HG02571 (cell line): ENCODE data around the gene RIT1.
A peak's percentile ranks its signal among the peaks of the same experiment; 100 is the strongest.

Experiments used
- ATAC-seq: cut with Tn5 transposase; IDR thresholded peaks from one replicate; pipeline ENCODE4 v1.9.1; 2021; ENCODE audit warnings: mild to moderate bottlenecking, moderate library complexity; ENCODE audit not compliant: unreplicated experiment

Gene RIT1, protein sequence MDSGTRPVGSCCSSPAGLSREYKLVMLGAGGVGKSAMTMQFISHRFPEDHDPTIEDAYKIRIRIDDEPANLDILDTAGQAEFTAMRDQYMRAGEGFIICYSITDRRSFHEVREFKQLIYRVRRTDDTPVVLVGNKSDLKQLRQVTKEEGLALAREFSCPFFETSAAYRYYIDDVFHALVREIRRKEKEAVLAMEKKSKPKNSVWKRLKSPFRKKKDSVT

DNA sequence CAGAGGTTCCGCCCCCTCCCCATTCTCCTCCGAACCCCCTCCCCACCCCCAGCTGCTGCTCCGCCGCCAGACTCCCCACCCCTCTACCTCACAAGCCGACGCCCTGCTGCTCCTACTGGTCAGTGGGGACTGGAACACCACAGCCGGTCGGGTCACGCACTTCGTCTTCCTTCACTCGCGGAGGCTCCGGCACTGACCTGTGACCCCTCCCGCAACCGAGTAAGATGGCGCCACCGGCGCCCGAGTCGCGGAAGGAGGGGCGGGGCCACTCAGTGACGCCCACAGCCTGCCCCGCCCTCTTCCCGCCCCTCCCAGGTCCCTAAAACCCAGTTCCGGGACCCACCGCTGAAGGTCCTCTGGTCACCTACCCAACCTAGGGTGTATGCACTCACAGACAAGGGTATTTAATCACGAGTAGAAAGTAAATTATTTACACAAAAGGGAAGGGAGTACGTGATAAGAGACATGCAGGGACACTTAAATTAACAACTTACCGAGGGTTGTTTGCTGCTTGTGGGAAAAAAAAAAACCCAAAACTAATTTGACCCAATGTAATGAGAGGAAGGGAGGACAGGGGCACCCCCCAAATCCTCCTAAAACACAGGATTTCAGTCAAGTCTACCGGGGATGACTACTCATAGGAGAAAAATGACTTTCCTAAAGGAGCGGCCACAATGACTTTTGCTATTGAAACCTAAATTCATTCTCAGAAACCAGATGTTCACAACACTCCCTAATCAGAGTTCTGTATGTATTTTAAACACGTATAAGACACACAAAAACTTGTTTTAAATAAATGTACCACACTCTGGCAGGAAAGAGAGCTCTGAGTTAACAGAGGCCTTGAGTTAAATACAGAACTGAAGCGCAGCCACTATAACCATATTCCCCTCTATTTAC, at the start of gene RIT1:
TSS of gene RIT1 (minus strand) at position 194 of the 900 bp plus-strand sequence. CDS start 588 bp downstream, outside the sequence.
- ATAC-seq, result peak; percentile 69

DNA sequence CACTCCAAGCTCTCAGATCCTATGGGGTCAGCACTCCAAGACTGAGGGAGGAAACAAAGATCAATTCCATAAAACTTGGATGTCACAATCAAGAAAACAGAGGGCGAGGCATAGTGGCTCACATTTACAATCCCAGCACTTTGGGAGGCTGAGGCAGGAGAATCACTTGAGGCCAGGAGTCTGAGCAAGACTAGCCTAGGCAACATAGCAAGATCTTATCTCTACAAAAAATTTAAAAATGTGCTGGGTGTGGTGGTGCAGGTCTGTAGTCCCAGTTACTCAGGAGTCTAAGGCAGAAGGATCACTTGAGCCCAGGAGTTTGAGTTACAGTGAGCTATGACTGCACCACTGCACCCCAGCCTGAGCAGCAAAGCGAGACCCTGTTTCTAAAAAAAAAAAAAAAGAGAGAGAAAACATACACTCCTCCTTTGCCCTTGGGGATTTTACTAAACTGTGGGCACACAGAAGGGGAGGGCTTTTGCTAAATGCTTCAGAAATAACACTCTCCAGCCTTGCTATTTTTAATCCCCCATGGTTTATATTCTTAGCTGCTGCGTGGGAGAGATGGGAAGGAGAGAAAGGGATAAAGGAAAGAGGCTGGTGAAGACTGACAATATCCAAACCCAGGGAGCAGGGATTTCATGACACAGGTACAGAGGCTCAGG, 49.1 kb upstream of the RIT1 start:
- ATAC-seq, result no peak

DNA sequence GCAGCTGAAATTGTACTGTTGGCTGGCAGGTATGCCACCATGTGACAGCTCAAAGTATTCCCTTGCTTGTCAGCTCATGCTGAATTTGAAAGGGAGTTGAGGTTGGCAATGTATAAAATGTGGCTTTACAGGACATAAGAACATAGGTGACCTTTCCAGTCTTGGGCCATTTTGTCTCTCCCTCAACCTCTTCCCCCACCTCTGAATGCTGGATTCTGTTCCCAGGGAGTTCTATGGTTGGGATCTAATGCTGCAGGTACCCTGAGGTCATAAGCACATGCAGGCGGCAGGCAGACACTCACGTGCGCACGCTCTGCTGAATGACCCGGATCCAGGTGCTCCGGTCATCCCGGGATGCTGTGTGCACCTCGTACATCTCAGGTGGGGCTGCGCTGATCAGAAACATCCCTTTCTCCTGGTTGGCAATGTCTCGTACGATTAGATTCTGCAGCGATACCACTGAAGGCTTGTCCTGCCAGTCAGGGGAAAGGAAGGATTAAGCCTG, 46.3 kb upstream of the RIT1 start:
- no peak for ATAC-seq

DNA sequence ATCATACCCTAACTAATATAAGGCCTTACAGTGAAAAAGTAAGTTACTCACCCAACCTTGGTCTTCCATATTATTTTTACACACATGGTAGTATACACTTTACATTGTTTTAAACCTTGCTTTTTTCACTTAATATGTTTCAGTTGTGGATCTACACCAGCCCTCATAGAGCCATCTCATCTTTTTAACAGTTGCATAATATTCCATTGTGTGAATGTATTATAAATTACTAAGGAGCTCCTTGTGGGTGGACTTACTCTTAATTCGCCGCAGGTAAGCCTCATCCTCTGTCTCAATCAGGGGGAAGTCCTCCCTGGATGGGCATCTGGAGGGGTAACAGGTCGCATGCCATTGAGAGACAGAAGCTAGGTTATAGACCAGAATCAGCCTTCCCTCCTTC, 43.5 kb upstream of the RIT1 start:
- no peak for ATAC-seq

DNA sequence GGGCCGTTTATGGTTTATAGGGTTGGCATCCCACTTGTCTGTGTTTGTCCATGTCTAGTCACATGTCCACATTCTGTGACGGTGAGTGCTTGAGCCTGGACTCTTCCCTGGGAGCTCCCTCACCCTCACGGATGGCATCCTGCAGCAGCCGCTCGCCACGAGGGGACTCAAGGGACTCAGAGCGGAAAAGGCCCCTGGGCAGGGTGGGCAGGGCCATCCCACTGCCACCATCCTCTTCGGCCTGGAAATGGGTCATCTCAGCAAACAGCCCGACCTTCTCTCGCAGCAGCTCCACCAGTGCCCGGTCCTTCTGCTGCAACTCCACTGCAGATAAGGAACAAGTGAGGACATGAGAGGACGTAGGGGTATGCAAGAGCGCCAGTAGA, 41.3 kb upstream of the RIT1 start:
- no peak for ATAC-seq

DNA sequence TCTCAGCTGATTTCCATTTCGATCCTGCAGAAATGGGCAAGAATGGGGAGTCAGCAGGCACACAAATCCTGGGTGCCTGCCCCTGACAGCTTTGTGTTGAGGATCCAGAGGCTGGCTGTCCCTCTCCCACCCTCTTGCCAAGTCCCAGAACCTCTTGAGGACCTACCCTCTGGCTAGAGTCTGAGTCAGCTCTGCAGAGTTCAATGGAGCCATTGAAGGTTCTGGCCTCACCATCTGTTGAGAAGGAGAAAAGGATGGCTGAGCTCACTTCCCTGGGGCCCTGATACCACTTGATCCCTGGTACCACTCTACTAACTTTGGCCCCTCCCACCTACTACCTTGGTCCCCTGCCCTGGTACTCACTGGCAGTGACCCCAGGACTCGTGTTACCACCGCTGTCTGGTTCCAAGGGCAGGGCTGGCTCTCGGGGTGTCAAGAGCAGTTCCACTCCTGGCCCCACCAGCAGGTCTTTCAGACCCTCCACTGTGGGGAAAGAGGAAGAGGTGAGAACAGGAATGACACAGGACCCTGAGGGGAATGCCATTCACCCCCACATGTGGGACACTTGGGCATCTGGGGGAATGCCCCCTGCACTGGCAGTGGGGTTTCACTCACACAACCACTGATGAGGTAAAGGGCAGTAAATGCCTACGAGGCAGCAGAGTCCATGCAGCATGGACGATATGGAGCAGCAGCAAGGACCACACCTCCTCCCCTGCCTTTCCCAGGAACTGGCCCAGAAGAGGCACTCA, 40.8 kb upstream of the RIT1 start:
- ATAC-seq, result no peak

DNA sequence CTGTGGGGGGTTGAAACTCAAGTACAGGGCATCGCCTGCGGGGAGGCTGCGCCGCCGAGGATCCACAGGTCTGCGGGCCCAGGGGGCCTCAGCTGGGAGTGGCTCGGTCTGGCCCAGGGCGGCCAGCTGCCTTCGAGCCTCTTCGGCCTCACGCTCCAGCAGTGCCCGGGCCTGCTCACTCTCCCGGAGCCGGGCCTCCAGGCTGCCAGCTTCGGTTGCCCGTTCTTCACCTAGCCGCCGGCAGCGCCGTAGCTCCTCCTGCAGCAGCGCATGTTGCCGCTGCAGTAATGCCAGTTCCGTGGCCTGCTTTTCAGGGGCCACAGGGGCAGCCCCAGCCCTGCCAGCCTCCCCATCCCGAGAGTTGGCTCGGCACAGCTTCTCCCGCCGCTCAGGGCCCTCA, 39.7 kb upstream of the RIT1 start:
- ATAC-seq, result no peak

DNA sequence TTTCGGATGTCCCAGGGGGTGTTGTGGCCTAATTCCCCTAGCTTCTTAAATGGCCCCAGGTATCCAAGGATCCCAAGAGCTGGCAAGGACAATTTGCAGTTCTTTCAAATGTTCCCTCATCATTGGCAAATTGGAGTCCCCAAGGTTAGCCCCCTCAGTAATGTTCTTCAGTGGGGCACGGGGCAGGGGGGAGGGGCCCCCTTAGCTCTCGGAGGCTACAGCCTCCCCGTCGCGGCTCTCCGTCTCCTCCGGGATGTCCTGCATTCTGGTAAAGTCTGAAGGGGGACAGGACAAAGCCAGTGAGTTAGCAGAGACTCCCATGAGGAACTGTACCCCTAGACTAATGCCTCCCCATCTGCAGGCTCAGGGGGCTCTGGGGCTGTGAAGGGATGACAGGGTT, 36.6 kb upstream of the RIT1 start:
- no peak for ATAC-seq

DNA sequence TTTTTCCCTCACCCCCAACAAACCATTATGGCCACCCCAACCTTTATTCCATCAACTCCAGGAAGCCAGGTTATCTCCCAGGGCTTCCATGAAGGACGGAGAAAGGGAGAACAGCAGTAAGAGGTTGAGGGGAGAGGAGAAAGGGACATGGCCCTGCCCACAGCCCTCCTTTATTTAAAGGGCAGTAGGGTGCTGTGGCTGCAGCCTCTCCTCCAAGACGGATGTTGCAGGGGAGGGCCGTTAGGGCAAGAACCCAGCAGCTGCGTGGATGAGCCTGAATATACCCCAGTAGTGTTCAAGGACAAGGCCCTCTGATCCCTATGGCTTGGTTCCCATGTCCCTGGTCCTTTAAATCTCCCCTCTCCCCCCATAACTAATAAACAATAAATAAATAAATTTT, 36.1 kb upstream of the RIT1 start:
- no peak for ATAC-seq

DNA sequence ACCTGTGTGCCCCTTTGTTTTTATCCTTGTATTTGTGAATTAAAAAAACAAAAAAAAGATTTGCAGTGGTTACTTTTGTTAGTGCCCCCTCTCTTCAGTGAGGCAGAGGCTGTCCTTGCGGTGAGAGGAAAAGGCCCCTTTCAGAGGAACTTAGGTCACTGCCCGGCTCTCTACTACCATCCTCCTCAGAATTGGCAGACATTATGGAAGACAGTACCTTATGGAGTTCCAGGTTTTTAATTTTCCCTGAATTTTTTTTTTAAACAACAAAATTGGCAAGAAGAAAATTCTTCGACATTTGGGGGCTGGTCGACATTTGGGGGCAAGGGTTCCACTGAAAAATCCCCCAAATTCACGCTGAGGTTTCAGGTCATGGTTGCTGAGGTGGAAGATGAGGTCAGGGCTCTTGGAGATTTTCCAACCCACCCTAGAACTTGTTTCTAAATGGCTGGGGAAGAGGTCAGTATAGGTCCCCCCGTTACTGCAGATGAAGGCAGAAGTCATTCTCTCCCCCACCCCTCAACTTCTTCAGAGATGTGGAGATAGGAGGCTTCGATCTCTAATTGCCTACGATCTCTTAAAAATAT, 35.6 kb upstream of the RIT1 start:
- ATAC-seq, result no peak

DNA sequence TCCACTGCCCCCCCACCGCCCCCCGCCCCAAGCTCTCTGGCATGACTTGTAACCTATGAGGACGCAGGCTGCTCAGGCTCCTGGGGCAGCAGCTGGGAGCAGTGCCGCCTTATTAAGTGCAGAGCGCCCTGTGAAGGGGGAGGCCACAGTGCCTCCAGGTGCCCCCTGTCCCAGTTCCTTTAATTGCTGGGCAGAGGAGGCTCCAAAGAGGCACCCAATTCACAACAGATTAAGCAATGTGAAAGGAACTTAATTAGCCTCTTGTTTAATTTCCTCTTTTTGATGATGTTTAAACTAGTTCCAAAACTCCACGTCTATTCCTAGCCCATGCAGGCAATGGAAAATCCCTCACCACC, 33.3 kb upstream of the RIT1 start:
- no peak for ATAC-seq

DNA sequence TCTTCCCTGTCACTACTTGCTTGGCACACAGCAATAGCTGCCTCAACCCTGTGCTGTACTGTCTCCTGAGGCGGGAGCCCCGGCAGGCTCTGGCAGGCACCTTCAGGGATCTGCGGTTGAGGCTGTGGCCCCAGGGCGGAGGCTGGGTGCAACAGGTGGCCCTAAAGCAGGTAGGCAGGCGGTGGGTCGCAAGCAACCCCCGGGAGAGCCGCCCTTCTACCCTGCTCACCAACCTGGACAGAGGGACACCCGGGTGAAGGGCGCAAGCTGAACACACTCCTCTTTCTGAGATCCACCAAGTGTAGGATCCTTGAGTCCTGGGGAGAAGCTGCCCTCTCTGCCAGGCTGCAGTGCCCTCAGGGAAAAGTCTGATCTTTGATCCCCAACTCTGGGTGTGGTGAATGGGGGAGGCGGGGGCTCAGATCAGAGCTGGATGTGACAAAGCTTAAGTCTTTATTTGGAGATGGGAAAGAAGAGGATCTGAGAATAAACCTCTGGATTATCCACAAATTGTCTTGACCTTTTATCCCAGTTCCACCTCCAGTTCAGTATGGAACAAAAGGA, 31.5 kb upstream of the RIT1 start:
- ATAC-seq, result no peak

DNA sequence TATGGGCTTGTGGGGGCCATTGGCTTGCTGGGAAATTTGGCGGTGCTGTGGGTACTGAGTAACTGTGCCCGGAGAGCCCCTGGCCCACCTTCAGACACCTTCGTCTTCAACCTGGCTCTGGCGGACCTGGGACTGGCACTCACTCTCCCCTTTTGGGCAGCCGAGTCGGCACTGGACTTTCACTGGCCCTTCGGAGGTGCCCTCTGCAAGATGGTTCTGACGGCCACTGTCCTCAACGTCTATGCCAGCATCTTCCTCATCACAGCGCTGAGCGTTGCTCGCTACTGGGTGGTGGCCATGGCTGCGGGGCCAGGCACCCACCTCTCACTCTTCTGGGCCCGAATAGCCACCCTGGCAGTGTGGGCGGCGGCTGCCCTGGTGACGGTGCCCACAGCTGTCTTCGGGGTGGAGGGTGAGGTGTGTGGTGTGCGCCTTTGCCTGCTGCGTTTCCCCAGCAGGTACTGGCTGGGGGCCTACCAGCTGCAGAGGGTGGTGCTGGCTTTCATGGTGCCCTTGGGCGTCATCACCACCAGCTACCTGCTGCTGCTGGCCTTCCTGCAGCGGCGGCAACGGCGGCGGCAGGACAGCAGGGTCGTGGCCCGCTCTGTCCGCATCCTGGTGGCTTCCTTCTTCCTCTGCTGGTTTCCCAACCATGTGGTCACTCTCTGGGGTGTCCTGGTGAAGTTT, 30.8 kb upstream of the RIT1 start:
- ATAC-seq, result no peak

DNA sequence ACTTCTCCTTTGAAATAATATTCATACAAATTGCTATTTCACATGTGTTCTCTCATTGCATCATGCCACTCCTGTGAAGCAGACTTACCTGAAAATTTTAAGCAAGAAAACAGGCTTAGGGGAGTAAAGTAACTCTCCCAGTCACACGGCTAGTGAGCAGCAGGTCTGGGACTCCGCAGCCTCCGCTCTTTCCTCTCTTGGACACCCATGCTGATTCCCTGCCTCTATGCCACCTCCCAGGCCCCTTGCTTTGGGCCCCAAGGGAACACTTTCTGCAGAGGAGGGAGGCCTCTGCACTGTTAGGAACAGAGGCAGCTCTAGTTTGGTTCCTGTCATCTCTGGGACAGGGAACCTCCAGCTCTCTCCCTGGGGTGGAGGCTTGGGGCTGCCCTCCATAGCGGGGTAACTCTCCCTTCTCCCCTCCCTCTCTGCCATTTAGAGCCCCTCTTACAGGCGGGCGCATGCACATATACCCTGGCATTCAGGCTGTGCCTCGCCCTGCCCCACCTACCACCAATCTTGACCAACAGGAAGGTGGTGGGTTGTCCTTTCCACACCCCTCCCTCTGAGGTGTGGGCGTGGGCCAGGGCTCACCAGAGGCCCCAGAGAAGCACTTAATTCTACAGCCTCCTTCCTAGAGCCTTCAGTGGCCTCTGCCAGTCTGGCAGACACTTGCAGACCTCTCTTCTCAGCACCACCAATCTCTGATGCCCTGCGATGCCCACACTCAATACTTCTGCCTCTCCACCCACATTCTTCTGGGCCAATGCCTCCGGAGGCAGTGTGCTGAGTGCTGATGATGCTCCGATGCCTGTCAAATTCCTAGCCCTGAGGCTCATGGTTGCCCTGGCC, 30.1 kb upstream of the RIT1 start, which contains the start of gene RXFP4:
TSS of gene RXFP4 (plus strand) at position 646 of the 852 bp plus-strand sequence. CDS start at position 718, 72 bp downstream.
- no peak for ATAC-seq

DNA sequence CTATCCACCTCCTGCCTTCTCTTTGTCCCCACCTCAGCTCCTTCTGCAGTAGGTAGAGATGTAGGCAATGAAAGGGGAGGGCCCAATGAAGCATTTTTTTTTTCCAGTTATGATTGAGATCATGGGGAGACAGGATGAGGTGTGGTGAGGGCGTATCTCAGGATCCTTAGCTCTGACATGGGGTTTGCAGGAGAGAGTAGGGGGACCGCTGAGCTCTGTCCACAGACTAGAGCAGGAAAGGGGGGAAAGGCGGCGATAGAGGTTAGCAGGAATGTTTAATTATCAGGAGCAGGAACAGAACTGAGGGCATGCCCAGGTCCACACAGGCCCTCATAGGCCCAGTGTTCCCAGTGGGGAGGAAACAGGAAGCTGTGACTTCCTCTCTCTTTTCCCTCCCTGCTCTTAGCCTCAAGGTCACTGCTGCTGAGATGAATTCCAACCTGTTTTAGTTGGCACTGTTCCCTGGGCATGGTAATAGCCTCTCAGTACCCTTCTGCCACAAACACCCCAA, 29.4 kb upstream of the RIT1 start:
- no peak for ATAC-seq

DNA sequence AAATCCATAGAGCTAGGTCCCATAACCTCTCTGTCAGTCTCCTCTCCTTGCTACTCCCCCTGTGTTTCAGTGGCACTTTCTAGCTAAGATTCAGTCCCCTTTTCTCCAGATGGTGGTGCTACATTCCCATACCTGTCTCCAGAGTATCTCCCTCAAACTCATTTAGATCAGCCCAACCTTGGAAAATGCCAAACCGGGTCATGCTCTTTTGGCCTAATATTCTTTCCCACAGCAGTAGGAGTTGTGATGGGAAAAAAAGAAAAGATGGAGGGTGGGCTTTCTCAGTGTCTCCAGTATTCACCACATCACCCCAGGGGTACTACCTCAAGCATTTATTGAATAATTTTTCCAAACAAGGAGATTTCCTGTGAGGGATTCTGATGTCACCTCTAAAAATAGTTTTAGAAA, 27.1 kb upstream of the RIT1 start:
- ATAC-seq, result no peak

DNA sequence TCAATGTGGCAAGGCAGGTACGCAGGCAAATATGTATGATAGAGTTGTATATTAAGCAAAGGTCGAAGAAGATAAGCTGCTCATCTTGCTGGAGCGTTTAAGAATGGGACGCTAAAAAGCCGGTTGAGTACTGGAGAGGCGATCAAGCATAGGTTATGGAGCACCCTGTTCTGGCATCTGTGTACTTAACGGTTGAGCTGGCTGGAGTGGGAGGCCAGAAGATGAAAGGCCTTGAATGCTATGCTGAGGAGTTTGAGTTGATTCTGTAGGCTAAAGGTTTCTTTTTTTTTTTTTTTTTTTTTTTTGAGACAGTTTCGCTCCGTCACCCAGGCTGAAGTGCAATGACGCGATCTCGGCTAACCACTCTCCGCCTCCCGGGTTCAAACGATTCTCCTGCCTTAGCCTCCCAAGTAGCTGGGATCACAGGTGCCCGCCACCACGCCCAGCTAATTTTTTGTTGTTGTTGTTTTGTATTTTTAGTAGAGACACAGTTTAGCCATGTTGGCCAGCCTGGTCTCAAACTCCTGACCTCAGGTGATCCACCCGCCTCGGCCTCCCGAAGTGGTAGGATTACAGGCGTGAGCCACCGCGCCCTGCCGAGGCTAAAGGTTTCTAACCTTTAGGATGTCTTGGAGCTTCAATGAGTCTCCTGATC, 23.9 kb upstream of the RIT1 start:
- ATAC-seq, result no peak
